GM18520 (cell line): ENCODE measurements around the gene NOL4L.

Source experiments
- ATAC-seq: cut with Tn5 transposase; IDR thresholded peaks from one replicate; pipeline ENCODE4 v1.9.1; 2021; ENCODE audit not compliant: unreplicated experiment

NOL4L gene

GRCh38 chr20:32449057-32449889 lies 135.9 kb downstream of the NOL4L start:
- no peak for ATAC-seq

DNA sequence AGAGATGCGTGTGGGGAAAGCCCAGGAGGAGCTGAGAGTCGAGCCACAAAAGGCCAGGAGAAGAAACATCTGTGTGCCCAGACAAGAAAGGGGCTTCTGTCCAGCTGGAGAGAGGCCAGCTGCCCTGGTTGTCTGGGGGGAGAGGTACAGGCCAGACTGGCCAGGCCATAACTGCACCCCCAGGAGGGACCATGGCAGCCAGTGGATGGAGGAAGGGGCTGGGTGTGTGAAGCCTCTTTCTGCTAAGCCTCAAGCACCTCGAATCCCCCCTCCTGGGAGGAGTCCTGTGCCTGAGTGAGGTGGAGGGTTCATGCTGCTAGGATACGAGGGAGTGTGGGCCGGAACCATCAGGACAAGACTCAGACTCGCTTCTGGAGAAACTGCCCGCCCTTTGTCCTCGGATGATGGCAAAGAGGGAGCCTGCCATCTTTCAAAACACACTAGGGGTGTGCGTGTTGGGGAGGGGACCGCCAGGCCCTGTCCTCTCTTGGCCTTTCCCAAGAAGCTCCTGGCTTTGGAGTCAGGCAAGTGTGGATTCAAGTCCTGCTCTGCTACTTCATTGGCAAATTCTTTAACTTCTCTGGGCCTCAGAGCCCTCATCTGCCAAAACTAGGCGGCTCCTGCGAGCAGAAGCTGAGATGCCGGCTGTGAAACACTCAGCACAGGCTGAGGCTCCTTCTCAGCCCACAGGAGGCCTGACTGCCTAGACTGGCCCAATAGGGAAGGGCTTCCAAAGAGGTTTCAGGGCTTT lies 136.7 kb downstream of the NOL4L start:
- ATAC-seq, result no peak

- no peak for ATAC-seq
Observed at GRCh38 chr20:32447136-32448027, 137.8 kb downstream of the NOL4L start.

- no peak for ATAC-seq
Observed at GRCh38 chr20:32446301-32447100, 138.6 kb downstream of the NOL4L start.

DNA sequence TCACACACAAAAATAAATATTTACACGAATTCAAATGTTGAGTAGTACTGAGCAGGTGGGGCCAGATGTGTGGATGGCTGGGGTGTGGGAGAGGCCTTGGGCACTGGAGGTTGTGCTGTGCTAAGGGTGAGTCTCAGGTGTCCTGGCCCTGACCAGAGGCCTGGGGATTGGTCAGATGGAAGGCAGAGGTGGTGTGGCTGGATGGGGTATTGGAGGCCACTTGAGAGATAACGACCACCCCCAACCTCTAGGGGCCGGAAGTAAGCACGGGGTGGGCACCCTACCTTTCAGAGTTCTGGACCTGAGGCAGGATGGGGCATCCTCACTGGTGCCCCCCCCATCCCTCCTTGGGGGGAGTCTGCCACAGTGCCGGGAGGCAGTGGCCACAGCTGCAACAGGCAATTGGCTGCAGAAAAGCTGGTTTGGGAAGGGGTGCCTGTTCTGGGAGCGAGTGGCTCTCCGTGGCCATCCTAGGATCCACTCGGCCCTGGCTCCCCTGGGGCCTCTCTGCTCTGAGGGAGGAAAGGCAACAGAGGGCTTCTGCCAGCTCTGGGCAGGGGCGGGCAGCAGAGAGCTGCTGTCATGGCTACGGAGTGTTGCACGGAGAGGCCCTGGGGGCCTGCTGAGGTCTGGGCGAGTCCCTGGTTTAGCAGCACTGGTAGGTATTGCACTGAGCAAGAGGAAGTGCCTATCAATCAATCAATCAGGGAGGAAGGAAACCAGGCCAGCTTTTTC lies 139.4 kb downstream of the NOL4L start:
- ATAC-seq, result no peak

DNA sequence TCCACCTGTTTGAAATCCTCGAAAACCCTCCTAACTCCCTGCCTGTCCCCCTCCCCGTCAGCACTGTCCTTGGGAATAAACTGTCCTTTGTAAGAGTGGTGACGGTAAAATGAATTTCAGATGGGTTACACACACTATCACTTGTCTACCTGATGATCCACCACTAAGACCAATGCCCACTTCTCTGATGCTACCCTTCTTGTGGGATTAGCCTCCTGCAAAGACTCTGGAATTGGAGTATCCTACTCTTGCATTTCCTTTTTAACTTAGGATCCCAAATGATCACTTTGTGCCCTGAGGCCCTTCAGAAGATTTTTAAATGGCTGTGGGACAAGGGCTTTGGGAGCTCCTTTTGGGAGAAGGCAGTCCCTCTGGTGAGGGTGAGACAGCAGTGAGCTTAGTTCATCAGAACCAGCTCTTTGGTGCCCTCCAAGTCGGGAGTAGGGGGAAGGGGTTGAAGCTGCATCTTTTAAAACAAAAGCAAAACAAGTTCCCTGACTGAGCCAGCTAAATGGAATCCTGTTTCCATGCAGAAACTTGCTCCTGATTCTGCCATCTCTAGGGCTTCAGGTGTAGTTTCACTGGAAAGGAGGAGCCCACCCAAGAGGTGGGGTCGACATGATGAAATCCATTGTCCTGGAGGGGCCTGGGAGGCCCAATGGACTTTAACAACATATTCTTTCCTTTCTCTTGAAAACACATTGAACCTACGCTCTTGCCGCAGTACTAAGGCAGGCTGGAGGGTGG lies 140.5 kb downstream of the NOL4L start:
- no peak for ATAC-seq

DNA sequence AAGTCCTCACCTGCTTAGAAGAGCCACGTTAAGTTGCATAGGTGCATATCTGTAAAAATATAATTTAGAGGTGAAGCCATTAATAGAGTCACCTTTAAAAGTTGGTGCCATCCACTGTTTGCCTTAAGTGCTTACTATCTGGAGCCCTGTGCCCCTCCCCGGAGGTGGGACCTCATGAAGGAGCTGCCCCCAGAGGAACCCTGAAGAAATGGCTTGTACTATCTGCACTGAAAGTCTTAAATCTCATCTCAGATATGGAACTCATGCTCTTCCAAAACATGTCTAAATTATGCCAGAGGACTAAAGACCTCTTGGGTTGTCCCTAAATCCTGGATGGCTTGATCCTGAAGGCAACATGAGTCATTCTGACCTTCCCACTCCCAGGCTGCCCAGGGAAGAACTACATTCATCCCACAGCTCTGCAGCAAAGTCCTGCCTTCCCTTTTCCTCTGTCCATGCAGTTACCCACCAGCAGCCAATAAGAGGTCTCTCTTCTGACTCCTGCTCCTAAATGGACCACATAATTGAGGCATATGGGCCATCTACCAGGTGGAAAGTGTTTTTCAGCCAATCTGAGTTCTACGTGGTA lies 141.7 kb downstream of the NOL4L start:
- no peak for ATAC-seq

DNA sequence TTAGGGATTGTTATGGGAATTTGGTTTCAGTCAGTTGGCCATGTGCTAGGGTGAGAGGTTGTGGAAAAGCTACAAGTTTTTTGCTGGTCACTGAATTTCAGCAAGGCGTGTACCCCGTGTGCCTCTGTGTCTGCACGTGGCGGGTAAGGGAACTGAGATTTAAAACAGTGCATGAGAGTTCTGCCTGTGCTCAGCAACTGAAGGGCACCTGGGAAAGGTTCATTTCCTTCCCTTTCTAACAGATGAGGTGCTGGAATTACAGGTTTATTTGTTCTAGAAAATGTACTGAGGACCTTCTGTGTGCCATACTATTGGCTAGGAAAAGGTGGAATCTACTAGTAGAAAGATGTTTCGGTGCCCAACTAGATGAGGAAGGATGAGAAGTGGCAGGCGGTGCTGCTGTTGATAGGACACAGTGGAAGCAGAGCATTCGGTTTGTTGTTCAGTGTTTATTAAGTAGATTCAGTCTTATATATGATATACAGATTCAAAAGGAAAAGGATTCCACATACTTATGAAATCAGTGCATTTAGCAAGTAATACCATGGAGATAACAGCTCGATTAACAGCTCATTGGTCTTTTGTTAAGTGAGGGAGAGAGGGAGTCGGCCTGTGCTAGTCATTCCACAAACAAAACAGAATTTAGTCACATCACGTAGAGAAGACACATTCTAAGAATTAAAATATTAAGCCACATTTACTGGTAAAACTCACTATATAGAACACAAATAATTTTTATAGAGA lies 142.3 kb downstream of the NOL4L start:
- no peak for ATAC-seq

DNA sequence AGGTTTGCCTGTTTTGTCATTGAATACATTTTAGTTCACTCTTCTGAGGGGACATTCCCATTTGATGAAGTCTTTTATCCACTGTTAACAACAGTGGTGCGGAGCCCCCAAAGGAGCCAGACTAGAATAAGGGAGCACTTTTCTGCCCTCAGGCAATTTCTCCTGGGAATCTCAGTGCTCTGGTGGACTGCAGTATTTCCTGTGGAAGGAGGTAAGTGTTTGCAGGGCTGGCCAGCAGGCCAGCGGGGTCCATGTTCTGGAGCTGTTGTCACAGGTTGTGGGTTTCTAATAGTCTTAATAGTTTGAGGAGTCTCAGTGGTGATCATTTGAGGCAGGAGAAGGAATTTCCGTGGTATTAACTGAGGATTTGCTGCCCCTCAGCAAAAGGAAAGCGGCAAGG lies 143.5 kb downstream of the NOL4L start:
- ATAC-seq, result no peak

DNA sequence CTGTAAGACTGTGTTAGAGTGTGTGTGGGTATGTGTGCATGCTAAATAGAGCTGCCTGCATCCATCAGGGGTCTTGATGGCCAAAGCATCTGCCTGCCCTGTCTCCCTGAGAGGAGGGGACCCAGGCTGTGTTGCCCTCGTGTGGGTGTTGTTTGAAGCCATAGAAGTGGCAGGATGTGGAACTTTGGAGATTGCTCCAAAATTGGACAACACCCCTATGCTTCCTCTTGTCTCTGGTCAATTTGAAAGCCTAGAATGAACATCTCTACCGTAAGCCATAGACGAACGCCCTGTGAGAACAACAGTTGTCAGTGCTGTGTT lies 144.4 kb downstream of the NOL4L start:
- ATAC-seq, result no peak

DNA sequence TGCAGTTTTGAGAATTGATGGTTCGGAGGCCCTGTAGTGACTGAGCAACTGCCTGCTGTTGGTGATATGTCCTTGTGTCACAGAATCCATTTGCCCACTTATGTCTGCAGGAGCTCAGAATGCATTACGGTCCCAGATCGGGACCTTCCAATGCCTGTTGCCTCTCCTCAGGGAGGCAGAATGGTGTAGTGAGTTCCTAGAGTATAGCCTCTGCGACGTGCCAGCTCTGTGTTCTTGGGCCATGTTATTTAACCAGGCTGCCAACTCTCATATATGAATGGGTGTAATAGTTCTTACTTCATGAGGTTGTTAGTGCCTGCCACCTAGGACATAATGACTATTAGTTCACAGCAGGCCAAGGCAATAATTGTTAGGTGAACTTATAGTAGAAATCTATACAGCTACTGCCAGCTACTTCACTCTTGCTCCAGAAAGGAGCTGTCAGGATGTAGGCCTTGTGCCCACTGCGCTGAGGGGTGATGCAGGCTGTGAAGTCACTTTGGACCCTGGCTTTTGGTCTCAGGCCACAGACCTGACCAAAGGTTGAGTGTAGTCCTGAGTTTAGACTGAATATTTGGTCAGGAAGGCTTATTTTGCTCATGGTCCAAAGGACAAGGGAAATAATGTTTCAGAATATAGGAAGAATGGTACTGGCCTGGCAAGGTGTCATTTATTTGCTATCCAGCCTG lies 144.9 kb downstream of the NOL4L start:
- ATAC-seq, result no peak

- no peak for ATAC-seq
Observed at GRCh38 chr20:32439132-32439829, 145.9 kb downstream of the NOL4L start.

DNA sequence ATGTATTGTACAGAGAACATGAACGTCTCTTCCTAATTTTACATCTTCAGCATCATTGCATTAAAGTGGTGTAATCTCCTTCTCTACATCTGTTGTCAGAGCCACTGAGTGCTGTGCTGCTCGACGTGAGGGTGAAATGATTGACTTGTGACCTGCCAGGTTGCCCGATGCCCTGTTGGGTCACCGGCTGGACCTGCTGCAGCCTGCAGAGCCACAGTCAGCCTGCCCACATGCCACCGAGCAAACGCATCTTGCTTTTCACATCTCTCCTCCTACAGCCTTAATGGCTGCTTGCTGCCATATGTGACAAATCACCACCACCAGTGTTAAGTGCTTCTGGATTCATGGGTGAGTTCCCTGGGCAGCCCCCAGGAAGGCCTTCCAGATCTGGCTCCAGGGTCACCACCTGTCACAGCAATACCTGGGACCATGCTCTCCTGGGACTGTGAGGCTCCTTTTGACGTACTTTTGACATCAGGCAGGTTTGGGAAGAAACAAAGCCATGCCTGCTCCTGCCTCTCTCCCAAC lies 146.7 kb downstream of the NOL4L start:
- ATAC-seq, result no peak

- ATAC-seq, result no peak
Observed at GRCh38 chr20:32437391-32438074, 147.6 kb downstream of the NOL4L start.

- no peak for ATAC-seq
Observed at GRCh38 chr20:32436968-32437367, 148.2 kb downstream of the NOL4L start.

GRCh38 chr20:32436142-32436861 lies 148.8 kb downstream of the NOL4L start:
- ATAC-seq, result no peak
